Endothelial cell of umbilical vein (primary cell): ENCODE data around the gene RGS7. TPM values are rescaled to one million over a fixed set of nuclear protein-coding genes. Genes with fewer than 3 reads are reported as not detected.

Experiments used
- BruUV-seq: library from RNA; stranded (reverse); fragments of 400-500 nt; replicated peaks from 2 replicates; lab custom pipeline; 2021; lab: Mats Ljungman, UMichigan
- CTCF ChIA-PET: fragments of 300-600, 350-600 bp; sonication (Branson Sonifier 250); formaldehyde crosslinking; loops from one replicate; lab custom pipeline; 2021; ENCODE audit warnings: antibody characterized with exemption, inconsistent platforms; lab: Charles Lee
- POLR2A ChIA-PET: fragments of 300-600, 350-600 bp; sonication (Branson Sonifier 250); formaldehyde crosslinking; loops from one replicate; lab custom pipeline; 2021; ENCODE audit warnings: antibody characterized with exemption, inconsistent platforms; lab: Charles Lee
- DNase-seq: peaks from one replicate; pipeline ENCODE4 v3.0.0-alpha.2; 2011; ENCODE audit warnings: low read depth, low spot score
- FAIRE-seq: peaks from 2 replicates; lab custom pipeline; 2011; peaks lifted over from hg19 to GRCh38; lab: Jason Lieb, UNC
- H2AFZ ChIP-seq: 2 replicates; pipeline ENCODE4 v1.6.0; 2012; ENCODE audit warnings: low read depth, low read length, control low read depth, inconsistent platforms
- H3K27ac ChIP-seq: 2 replicates; pipeline ENCODE4 v1.5.1; 2011; ENCODE audit warnings: low read depth, mild to moderate bottlenecking, control low read depth, low read length, moderate library complexity; ENCODE audit not compliant: insufficient read depth
- H3K27me3 ChIP-seq, 2 experiments: 2 replicates each; pipeline versions ENCODE4 v1.6.0 to v1.6.1; 2011; ENCODE audit warnings: low read length in 2 of 2, mixed read lengths in 1 of 2; ENCODE audit not compliant: control insufficient read depth in 2 of 2, insufficient read depth in 2 of 2
- H3K36me3 ChIP-seq, 2 experiments: 2 replicates in 1 of 2; 3 replicates in 1 of 2; pipeline ENCODE4 v1.5.1; 2011; ENCODE audit warnings: low read length in 2 of 2, mild to moderate bottlenecking in 1 of 2, moderate library complexity in 1 of 2; ENCODE audit not compliant: control insufficient read depth in 2 of 2, insufficient read depth in 2 of 2; ENCODE audit errors: extremely low read depth in 1 of 2
- H3K4me1 ChIP-seq: 3 replicates; pipeline ENCODE4 v1.5.1; 2011; ENCODE audit warnings: mild to moderate bottlenecking, low read length; ENCODE audit not compliant: control insufficient read depth, insufficient read depth; ENCODE audit errors: extremely low read depth
- H3K4me2 ChIP-seq: 2 replicates; pipeline ENCODE4 v1.6.1; 2011; ENCODE audit warnings: low read length, control low read depth, mixed read lengths; ENCODE audit not compliant: insufficient read depth
- H3K4me3 ChIP-seq, 3 experiments: fragments of 200-600 bp in 1 of 3; sonication (generic), shearing (Covaris generic) in 1 of 3; replicated peaks in 1 of 3; 2 replicates each; pipeline ENCODE4 v1.5.1; 2011 to 2016; ENCODE audit warnings: control low read depth in 3 of 3, low read length in 3 of 3, mild to moderate bottlenecking in 2 of 3, inconsistent platforms in 1 of 3, low read depth in 1 of 3, moderate library complexity in 1 of 3; ENCODE audit not compliant: insufficient read depth in 1 of 3
- H3K79me2 ChIP-seq: 2 replicates; pipeline ENCODE4 v1.6.0; 2012; ENCODE audit warnings: low read length, inconsistent platforms; ENCODE audit not compliant: control insufficient read depth, insufficient read depth
- H3K9ac ChIP-seq: replicated peaks from 2 replicates; pipeline ENCODE3; 2011; ENCODE audit warnings: low read length, control low read depth; ENCODE audit not compliant: insufficient read depth; ENCODE audit errors: extremely low read depth
- H3K9me1 ChIP-seq: replicated peaks from 3 replicates; pipeline ENCODE4 v1.6.0; 2011; ENCODE audit warnings: mild to moderate bottlenecking, low read length; ENCODE audit not compliant: control insufficient read depth, insufficient read depth; ENCODE audit errors: extremely low read depth
- H3K9me3 ChIP-seq: replicated peaks from 2 replicates; pipeline ENCODE4 v1.5.1; 2012; ENCODE audit warnings: low read length, inconsistent platforms; ENCODE audit not compliant: control insufficient read depth, insufficient read depth
- H4K20me1 ChIP-seq: replicated peaks from 2 replicates; pipeline ENCODE3; 2011; ENCODE audit warnings: mild to moderate bottlenecking, low read length; ENCODE audit not compliant: control insufficient read depth, insufficient read depth; ENCODE audit errors: extremely low read depth
- EZH2 ChIP-seq: IDR thresholded peaks from 2 replicates; pipeline ENCODE4 v1.6.1; 2012; ENCODE audit warnings: borderline replicate concordance, low read depth, mild to moderate bottlenecking, moderate library complexity, low read length, inconsistent platforms; ENCODE audit not compliant: severe bottlenecking
- FOS ChIP-seq: IDR thresholded peaks from 2 replicates; pipeline ENCODE4 v1.6.1; 2011; ENCODE audit warnings: mild to moderate bottlenecking, low read length, moderate library complexity, borderline replicate concordance; ENCODE audit not compliant: insufficient read depth
- GATA2 ChIP-seq: IDR thresholded peaks from 2 replicates; pipeline ENCODE4 v1.7.0; 2011; ENCODE audit warnings: low read depth, mild to moderate bottlenecking, moderate library complexity, mixed read lengths, low read length; ENCODE audit not compliant: insufficient read length, insufficient read depth
- JUN ChIP-seq: IDR thresholded peaks from 2 replicates; pipeline ENCODE4 v1.6.1; 2011; ENCODE audit warnings: borderline replicate concordance, low read depth; ENCODE audit not compliant: insufficient read length, insufficient read depth
- MYC ChIP-seq: IDR thresholded peaks from one replicate; pipeline ENCODE4 v1.6.1; 2011; ENCODE audit warnings: mild to moderate bottlenecking, low read depth, low read length
- POLR2A ChIP-seq: IDR thresholded peaks from 2 replicates; pipeline ENCODE4 v1.6.1; 2012; ENCODE audit warnings: low read depth, mild to moderate bottlenecking, control low read depth, low read length
- POLR2AphosphoS5 ChIP-seq: IDR thresholded peaks from 2 replicates; pipeline ENCODE4 v1.6.1; 2012; ENCODE audit warnings: low read depth, mild to moderate bottlenecking, control low read depth, low read length, moderate library complexity; ENCODE audit not compliant: insufficient read depth
- dilution Hi-C: fragments of 300-500 bp; cut with MboI; formaldehyde crosslinking; loops from one replicate; pipeline ENCODE4 v1.15.0; 2019; ENCODE audit warnings: low sequenced_read_pairs; ENCODE audit not compliant: extremely low pct_ligation_motif_present
- intact Hi-C: fragments of 100-400 bp; cut with micrococcal nuclease; formaldehyde crosslinking; loops from one replicate; pipeline ENCODE4 v1.10.0; 2022
- polyA plus RNA-seq, 4 experiments: library from polyadenylated mRNA; depleted of rRNA in 3 of 4; stranded (reverse) in 3 of 4; unstranded in 1 of 4; fragments of >200 nt; gene quantifications; 2 replicates each; pipeline versions ENCODE4 v1.2.1 to v1.2.3, GENCODE V29; 2011 to 2012; ENCODE audit warnings: missing spikeins in 1 of 4
- total RNA-seq: library from RNA; stranded (reverse); gene quantifications from 2 replicates; pipeline ENCODE4 v1.2.3, GENCODE V29; 2021
- TF ChIP-seq, protein P1 (sequence below), 2 donors: IDR thresholded peaks; 1 replicate in 1 of 2; 2 replicates in 1 of 2; pipeline ENCODE4 v1.5.1; 2011; ENCODE audit warnings: low read length in 2 of 2, mild to moderate bottlenecking in 2 of 2, moderate library complexity in 2 of 2, control low read depth in 1 of 2, inconsistent platforms in 1 of 2, low read depth in 1 of 2; ENCODE audit not compliant: insufficient read depth in 1 of 2; ENCODE audit errors: extremely low read depth in 1 of 2
- TF ChIP-seq, protein P2 (sequence below): IDR thresholded peaks from 2 replicates; pipeline ENCODE4 v1.6.1; 2011; ENCODE audit not compliant: insufficient read depth, insufficient read length

Gene RGS7
- total and polyA plus RNA-seq, 2 donors (not counting 3 experiments of a cell fraction or from before 2014, with no cell fraction given), result 0.43 to 0.44 TPM

DNA sequence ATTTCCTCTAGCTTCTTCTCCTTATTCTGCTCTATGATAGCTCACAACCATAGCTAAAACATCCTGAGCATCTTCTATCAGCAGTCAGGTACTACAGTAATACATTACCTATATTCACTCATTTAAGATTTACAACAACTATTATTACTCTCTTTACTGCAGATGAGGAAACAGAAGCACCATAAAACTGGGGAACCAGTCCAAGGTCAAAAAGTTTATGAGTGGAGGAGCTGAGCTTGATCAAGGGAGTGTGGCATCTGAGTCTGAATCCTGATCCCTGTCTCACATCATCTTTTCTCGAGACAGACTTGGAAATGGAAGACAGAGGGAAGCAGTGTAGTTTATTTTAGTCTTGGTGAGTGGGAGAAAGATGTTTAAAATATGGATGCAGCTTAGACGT, 288.6 kb downstream of the RGS7 start:
- dilution Hi-C loops, result no loop called here
- CTCF ChIA-PET, result no interaction called here

More for the DNA sequence above, 288.6 kb downstream of the RGS7 start:
- Histone ChIP-seq H3K36me3 (no peaks in the 10 kb centered on the region), H3K79me2 (no peaks in the 10 kb centered on the region), H3K9ac (no peak overlapping the region), H3K9me1 (no peaks in the 10 kb centered on the region), H2AFZ (no peak overlapping the region), H3K4me2 (no peak overlapping the region), H3K27me3 (no peaks in the 10 kb centered on the region), H3K4me1 (no peaks in the 10 kb centered on the region), H3K27ac (no peak overlapping the region), H3K4me3 (no peak overlapping the region), H3K9me3 (no peaks in the 10 kb centered on the region), H4K20me1 (no peaks in the 10 kb centered on the region)
- POLR2A ChIA-PET, result no interaction called here
- DNase-seq (no peak), FAIRE-seq (no peak)
- no TSS peak for BruUV-seq
- intact Hi-C loops, result no loop called here
- no peak for TF ChIP-seq POLR2AphosphoS5
- TF ChIP-seq POLR2A, result no peak
- TF ChIP-seq FOS, result no peak
- no peak for TF ChIP-seq JUN
- no peak for TF ChIP-seq EZH2
- TF ChIP-seq, protein P1, sequence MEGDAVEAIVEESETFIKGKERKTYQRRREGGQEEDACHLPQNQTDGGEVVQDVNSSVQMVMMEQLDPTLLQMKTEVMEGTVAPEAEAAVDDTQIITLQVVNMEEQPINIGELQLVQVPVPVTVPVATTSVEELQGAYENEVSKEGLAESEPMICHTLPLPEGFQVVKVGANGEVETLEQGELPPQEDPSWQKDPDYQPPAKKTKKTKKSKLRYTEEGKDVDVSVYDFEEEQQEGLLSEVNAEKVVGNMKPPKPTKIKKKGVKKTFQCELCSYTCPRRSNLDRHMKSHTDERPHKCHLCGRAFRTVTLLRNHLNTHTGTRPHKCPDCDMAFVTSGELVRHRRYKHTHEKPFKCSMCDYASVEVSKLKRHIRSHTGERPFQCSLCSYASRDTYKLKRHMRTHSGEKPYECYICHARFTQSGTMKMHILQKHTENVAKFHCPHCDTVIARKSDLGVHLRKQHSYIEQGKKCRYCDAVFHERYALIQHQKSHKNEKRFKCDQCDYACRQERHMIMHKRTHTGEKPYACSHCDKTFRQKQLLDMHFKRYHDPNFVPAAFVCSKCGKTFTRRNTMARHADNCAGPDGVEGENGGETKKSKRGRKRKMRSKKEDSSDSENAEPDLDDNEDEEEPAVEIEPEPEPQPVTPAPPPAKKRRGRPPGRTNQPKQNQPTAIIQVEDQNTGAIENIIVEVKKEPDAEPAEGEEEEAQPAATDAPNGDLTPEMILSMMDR (IDR thresholded peaks at IDR 0.05; ENCODE audit: extremely low read depth in 1 of 2, insufficient read depth in 1 of 2, low read depth in 1 of 2, low read length in 2 of 2), result no peak
- TF ChIP-seq GATA2, result no peak
- no peak for TF ChIP-seq MYC
- TF ChIP-seq, protein P2, sequence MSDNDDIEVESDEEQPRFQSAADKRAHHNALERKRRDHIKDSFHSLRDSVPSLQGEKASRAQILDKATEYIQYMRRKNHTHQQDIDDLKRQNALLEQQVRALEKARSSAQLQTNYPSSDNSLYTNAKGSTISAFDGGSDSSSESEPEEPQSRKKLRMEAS, result no peak
